H1 (cell line): Measurements from ENCODE around the gene TGIF1.

Experiments
- BACH1 ChIP-seq: IDR thresholded peaks from 2 replicates; pipeline ENCODE4 v1.6.1; 2012; ENCODE audit warnings: low read length, improper control_type of control experiment
- CREB1 ChIP-seq: IDR thresholded peaks from 2 replicates; pipeline ENCODE4 v1.6.1; 2012; ENCODE audit warnings: inconsistent platforms
- EGR1 ChIP-seq: IDR thresholded peaks from 2 replicates; pipeline ENCODE4 v1.6.1; 2011; ENCODE audit warnings: low read depth, low read length, borderline replicate concordance
- EZH2 ChIP-seq: fragments of 200-600 bp; sonication (generic); IDR thresholded peaks from 2 replicates; pipeline ENCODE4 v1.7.1; 2012; ENCODE audit warnings: low read depth, mild to moderate bottlenecking, moderate library complexity, low read length, inconsistent platforms; ENCODE audit not compliant: severe bottlenecking
- HDAC2 ChIP-seq, 2 experiments: fragments of 300-600 bp in 1 of 2; sonication (generic) in 1 of 2; IDR thresholded peaks; 2 replicates each; pipeline ENCODE4 v1.6.1; 2011 to 2012; ENCODE audit warnings: low read depth in 2 of 2, low read length in 2 of 2, mild to moderate bottlenecking in 2 of 2, moderate library complexity in 2 of 2, borderline replicate concordance in 1 of 2, inconsistent platforms in 1 of 2
- RFX5 ChIP-seq: IDR thresholded peaks from 2 replicates; pipeline ENCODE4 v1.6.1; 2011; ENCODE audit warnings: low read depth, low read length, improper control_type of control experiment, borderline replicate concordance
- RNF2 ChIP-seq: fragments of 200-900, 300-1000 bp; sonication (generic); IDR thresholded peaks from 2 replicates; pipeline ENCODE4 v1.7.1; 2016; ENCODE audit warnings: borderline replicate concordance, low read depth, mild to moderate bottlenecking, antibody characterized with exemption, low read length; ENCODE audit not compliant: poor library complexity, severe bottlenecking; ENCODE audit errors: missing control alignments
- SIN3A ChIP-seq, 2 experiments: IDR thresholded peaks in 1 of 2; conservative IDR thresholded peaks in 1 of 2; 2 replicates each; pipeline ENCODE4 v1.6.1; 2011 to 2012; ENCODE audit warnings: low read length in 2 of 2, improper control_type of control experiment in 1 of 2, low read depth in 1 of 2, mild to moderate bottlenecking in 1 of 2
- SP1 ChIP-seq: IDR thresholded peaks from 2 replicates; pipeline ENCODE4 v1.6.1; 2011; ENCODE audit warnings: low read depth, low read length
- TAF1 ChIP-seq: IDR thresholded peaks from 2 replicates; pipeline ENCODE4 v1.6.1; 2011; ENCODE audit warnings: mild to moderate bottlenecking, low read depth, low read length
- ZNF274 ChIP-seq: IDR thresholded peaks from 2 replicates; pipeline ENCODE4 v1.7.0; 2012; ENCODE audit warnings: low read length, borderline replicate concordance; ENCODE audit errors: extremely low read depth
- TF ChIP-seq, protein P1 (sequence below): IDR thresholded peaks from 2 replicates; pipeline ENCODE4 v1.6.1; 2011; ENCODE audit warnings: low read length, improper control_type of control experiment
- TF ChIP-seq, protein P2 (sequence below), 3 experiments: IDR thresholded peaks; 1 replicate in 2 of 3; 2 replicates in 1 of 3; pipeline versions ENCODE4 v1.5.1 to v1.6.1; 2011; ENCODE audit warnings: low read length in 3 of 3, mild to moderate bottlenecking in 3 of 3, inconsistent platforms in 2 of 3, low read depth in 1 of 3, moderate library complexity in 1 of 3; ENCODE audit not compliant: insufficient read depth in 1 of 3; ENCODE audit errors: control extremely low read depth in 1 of 3

DNA sequence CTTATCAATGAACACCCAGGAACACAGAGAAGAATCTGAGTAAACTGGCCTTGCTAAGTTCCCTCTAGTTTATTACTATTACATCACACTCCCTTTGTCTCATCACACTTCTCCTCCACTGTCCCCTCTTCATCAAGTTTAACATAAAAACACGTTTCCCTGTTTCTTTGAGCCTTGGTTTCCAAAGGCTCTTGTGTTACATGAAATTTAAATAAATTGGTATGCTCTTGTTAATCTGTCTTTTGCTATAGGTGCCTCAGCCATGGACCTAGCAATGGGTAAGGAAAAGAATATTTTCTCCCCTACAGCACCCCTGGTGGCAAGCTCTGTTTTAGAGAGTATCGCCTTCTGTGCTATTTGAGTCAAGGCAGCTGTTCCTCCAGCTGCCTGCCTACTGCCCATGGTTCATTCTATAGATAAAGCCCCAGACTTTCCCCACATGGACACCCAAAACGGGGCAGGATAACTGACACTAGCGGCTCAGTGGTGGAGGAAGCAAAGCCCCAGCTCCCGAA lies 31.8 kb downstream of the TGIF1 start:
- TF ChIP-seq EGR1 (no peak), RNF2 (no peak), SIN3A (conservative IDR thresholded peaks at IDR 0.05 in 1 of 2, IDR thresholded peaks at IDR 0.05 in 1 of 2; ENCODE audit: low read depth in 1 of 2, low read length in 2 of 2) (no peak), SP1 (no peak), RFX5 (no peak), EZH2 (no peak), CREB1 (no peak), ZNF274 (no peak), BACH1 (no peak), HDAC2 (IDR thresholded peaks at IDR 0.05; ENCODE audit: borderline replicate concordance in 1 of 2, low read depth in 2 of 2, low read length in 2 of 2) (no peak), TAF1 (no peak)
- TF ChIP-seq, protein P1, sequence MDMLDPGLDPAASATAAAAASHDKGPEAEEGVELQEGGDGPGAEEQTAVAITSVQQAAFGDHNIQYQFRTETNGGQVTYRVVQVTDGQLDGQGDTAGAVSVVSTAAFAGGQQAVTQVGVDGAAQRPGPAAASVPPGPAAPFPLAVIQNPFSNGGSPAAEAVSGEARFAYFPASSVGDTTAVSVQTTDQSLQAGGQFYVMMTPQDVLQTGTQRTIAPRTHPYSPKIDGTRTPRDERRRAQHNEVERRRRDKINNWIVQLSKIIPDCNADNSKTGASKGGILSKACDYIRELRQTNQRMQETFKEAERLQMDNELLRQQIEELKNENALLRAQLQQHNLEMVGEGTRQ = no peak
- TF ChIP-seq, protein P2, sequence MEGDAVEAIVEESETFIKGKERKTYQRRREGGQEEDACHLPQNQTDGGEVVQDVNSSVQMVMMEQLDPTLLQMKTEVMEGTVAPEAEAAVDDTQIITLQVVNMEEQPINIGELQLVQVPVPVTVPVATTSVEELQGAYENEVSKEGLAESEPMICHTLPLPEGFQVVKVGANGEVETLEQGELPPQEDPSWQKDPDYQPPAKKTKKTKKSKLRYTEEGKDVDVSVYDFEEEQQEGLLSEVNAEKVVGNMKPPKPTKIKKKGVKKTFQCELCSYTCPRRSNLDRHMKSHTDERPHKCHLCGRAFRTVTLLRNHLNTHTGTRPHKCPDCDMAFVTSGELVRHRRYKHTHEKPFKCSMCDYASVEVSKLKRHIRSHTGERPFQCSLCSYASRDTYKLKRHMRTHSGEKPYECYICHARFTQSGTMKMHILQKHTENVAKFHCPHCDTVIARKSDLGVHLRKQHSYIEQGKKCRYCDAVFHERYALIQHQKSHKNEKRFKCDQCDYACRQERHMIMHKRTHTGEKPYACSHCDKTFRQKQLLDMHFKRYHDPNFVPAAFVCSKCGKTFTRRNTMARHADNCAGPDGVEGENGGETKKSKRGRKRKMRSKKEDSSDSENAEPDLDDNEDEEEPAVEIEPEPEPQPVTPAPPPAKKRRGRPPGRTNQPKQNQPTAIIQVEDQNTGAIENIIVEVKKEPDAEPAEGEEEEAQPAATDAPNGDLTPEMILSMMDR (IDR thresholded peaks at IDR 0.05; ENCODE audit: control extremely low read depth in 1 of 3, insufficient read depth in 1 of 3, low read depth in 1 of 3, low read length in 3 of 3) = peak in 2 of 3 experiments; percentile 65 to 78; a peak in 3 of 4 replicates
